MM.1S (cell line): ENCODE results near the gene CHRNA1.
A peak's percentile ranks its signal among the peaks of the same experiment; 100 is the strongest.

Source experiments
- CTCF ChIP-seq: fragments of 300-600 bp; sonication (generic); IDR thresholded peaks from 2 replicates; pipeline ENCODE4 v1.5.1; 2016; ENCODE audit warnings: antibody characterized with exemption, low read length, mixed read lengths
- EZH2 ChIP-seq: fragments of 300-600 bp; sonication (generic); optimal IDR thresholded peaks from 2 replicates; pipeline ENCODE3; 2017; ENCODE audit warnings: low read depth, mild to moderate bottlenecking, antibody characterized with exemption, low read length, mixed read lengths
- EZH2phosphoT487 ChIP-seq: fragments of 300-600 bp; sonication (generic); IDR thresholded peaks from 2 replicates; pipeline ENCODE4 v1.6.1; 2018; ENCODE audit warnings: antibody characterized with exemption, low read length

GRCh38 chr2:174699993-174700766 is 64.1 kb downstream of the CHRNA1 start:
- TF ChIP-seq CTCF (peak; percentile 66), EZH2 (no peak), EZH2phosphoT487 (no peak)
